Mesenchymal stem cell (in vitro differentiated cells and primary cell): ENCODE results near the gene NCS1.

ENCODE experiments used
- DNase-seq: peaks from one replicate; pipeline ENCODE4 v3.0.0-alpha.2; 2013
- H2AFZ ChIP-seq: one replicate; pipeline ENCODE4 v1.6.1; 2013; ENCODE audit warnings: low read depth, mild to moderate bottlenecking, control low read depth, inconsistent platforms, low read length, moderate library complexity
- H2AK5ac ChIP-seq: 2 replicates; pipeline ENCODE4 v1.6.1; 2013; ENCODE audit warnings: low read length, moderate library complexity, mild to moderate bottlenecking, inconsistent platforms; ENCODE audit not compliant: severe bottlenecking
- H2BK120ac ChIP-seq: one replicate; pipeline ENCODE4 v1.6.1; 2013; ENCODE audit warnings: low read depth, mild to moderate bottlenecking, inconsistent platforms, low read length, moderate library complexity
- H2BK12ac ChIP-seq, 2 experiments: one replicate each; pipeline ENCODE4 v1.6.1; 2013; ENCODE audit warnings: inconsistent platforms in 2 of 2, low read length in 2 of 2, mild to moderate bottlenecking in 2 of 2, moderate library complexity in 2 of 2, control low read depth in 1 of 2
- H2BK15ac ChIP-seq: one replicate; pipeline ENCODE4 v1.6.1; 2013; ENCODE audit warnings: mild to moderate bottlenecking, low read depth, inconsistent platforms; ENCODE audit not compliant: poor library complexity, severe bottlenecking
- H2BK5ac ChIP-seq: 2 replicates; pipeline ENCODE4 v1.6.1; 2013; ENCODE audit warnings: low read depth, mild to moderate bottlenecking, low read length, control low read depth, inconsistent platforms; ENCODE audit not compliant: poor library complexity, severe bottlenecking
- H3K14ac ChIP-seq, 2 experiments: one replicate each; pipeline ENCODE4 v1.6.1; 2013; ENCODE audit warnings: inconsistent platforms in 2 of 2, low read length in 2 of 2, control low read depth in 1 of 2, mild to moderate bottlenecking in 1 of 2, moderate library complexity in 1 of 2
- H3K18ac ChIP-seq, 2 experiments: one replicate each; pipeline ENCODE4 v1.6.1; 2013; ENCODE audit warnings: inconsistent platforms in 2 of 2, low read length in 2 of 2, control low read depth in 1 of 2, low read depth in 1 of 2, mild to moderate bottlenecking in 1 of 2
- H3K23ac ChIP-seq, 2 experiments: one replicate each; pipeline ENCODE4 v1.6.1; 2013; ENCODE audit warnings: inconsistent platforms in 2 of 2, low read length in 2 of 2, mild to moderate bottlenecking in 2 of 2, moderate library complexity in 2 of 2, control low read depth in 1 of 2
- H3K27ac ChIP-seq: 2 replicates; pipeline ENCODE4 v1.5.1; 2013; ENCODE audit warnings: mild to moderate bottlenecking, moderate library complexity, low read length, control low read depth, inconsistent platforms; ENCODE audit not compliant: poor library complexity, severe bottlenecking
- H3K27me3 ChIP-seq, 2 experiments: 2 replicates each; pipeline versions ENCODE4 v1.6.1 to v1.7.0; 2013; ENCODE audit warnings: low read length in 2 of 2, mild to moderate bottlenecking in 2 of 2, moderate library complexity in 2 of 2, control low read depth in 1 of 2, inconsistent platforms in 1 of 2; ENCODE audit not compliant: control insufficient read depth in 1 of 2, insufficient read depth in 1 of 2
- H3K36me3 ChIP-seq, 2 experiments: 2 replicates each; pipeline versions ENCODE4 v1.6.1 to v1.7.0; 2013; ENCODE audit warnings: low read length in 2 of 2, control low read depth in 1 of 2, inconsistent platforms in 1 of 2, low read depth in 1 of 2, mild to moderate bottlenecking in 1 of 2; ENCODE audit not compliant: insufficient read depth in 2 of 2, control insufficient read depth in 1 of 2
- H3K4ac ChIP-seq, 2 experiments: one replicate each; pipeline ENCODE4 v1.6.1; 2013; ENCODE audit warnings: inconsistent platforms in 2 of 2, low read length in 2 of 2, mild to moderate bottlenecking in 2 of 2, moderate library complexity in 2 of 2, control low read depth in 1 of 2, low read depth in 1 of 2
- H3K4me1 ChIP-seq: 2 replicates; pipeline ENCODE4 v1.6.1; 2013; ENCODE audit warnings: low read depth, low read length, control low read depth; ENCODE audit not compliant: control insufficient read depth, insufficient read depth
- H3K4me2 ChIP-seq: 2 replicates; pipeline ENCODE4 v1.6.1; 2013; ENCODE audit warnings: low read length, mild to moderate bottlenecking, inconsistent platforms; ENCODE audit not compliant: poor library complexity, severe bottlenecking
- H3K4me3 ChIP-seq, 2 experiments: 2 replicates each; pipeline versions ENCODE4 v1.5.1 to v1.7.0; 2013; ENCODE audit warnings: low read length in 2 of 2, mild to moderate bottlenecking in 2 of 2, control low read depth in 1 of 2, low read depth in 1 of 2; ENCODE audit not compliant: insufficient read depth in 1 of 2
- H3K79me1 ChIP-seq: replicated peaks from 2 replicates; pipeline ENCODE4 v1.6.1; 2013; ENCODE audit warnings: mild to moderate bottlenecking, control low read depth, low read length, inconsistent platforms; ENCODE audit not compliant: poor library complexity, severe bottlenecking
- H3K9ac ChIP-seq: 2 replicates; pipeline ENCODE4 v1.7.0; 2013; ENCODE audit warnings: mild to moderate bottlenecking, low read length, moderate library complexity
- H3K9me3 ChIP-seq: 2 replicates; pipeline ENCODE4 v1.7.0; 2013; ENCODE audit warnings: mild to moderate bottlenecking, low read length; ENCODE audit not compliant: control insufficient read depth
- H4K8ac ChIP-seq: one replicate; pipeline ENCODE4 v1.6.1; 2013; ENCODE audit warnings: inconsistent platforms, mild to moderate bottlenecking, low read length, moderate library complexity
- H4K91ac ChIP-seq: one replicate; pipeline ENCODE4 v1.6.1; 2013; ENCODE audit warnings: mild to moderate bottlenecking, low read length, inconsistent platforms
- WGBS: methylation state at CpG from one replicate; pipeline ENCODE4 v1.1.7; 2013; ENCODE audit warnings: mixed read lengths; 5-methylcytosine and 5-hydroxymethylcytosine counted together

Gene NCS1

DNA sequence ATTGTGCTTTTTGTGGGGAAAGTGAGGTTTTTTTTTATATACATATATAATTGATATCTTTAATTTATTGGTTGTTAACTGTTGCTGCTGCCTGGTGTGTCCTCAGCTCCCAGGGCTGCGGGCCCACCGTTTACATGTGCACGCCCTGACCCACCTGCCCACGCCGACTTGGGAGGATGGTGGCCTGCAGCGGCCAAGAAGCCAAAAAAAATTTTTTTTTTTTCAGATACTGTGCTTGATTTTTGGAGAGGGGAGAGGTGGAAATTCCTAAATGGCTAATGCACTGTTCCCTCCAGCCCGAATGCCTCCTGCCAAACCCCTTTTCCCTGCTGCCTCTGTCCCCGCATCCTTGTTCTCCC lies 61.4 kb downstream of the NCS1 start:
- no peak overlapping the region for H3K14ac ChIP-seq
- no peak overlapping the region for H3K9ac ChIP-seq
- no peak overlapping the region for H2BK15ac ChIP-seq
- WGBS = 94% methylated on average over 8 of the region's 8 CpGs
- no peaks in the 10 kb centered on the region for H3K27me3 ChIP-seq
- no peak overlapping the region for H2BK120ac ChIP-seq
- H4K8ac ChIP-seq = no peak overlapping the region
- no peak overlapping the region for H3K4ac ChIP-seq
- H3K4me1 ChIP-seq = peaks cover 33% of the 10 kb centered on the region
- H2AK5ac ChIP-seq = no peak overlapping the region
- no peak overlapping the region for H3K4me3 ChIP-seq
- no peak overlapping the region for H2BK5ac ChIP-seq
- H4K91ac ChIP-seq = no peak overlapping the region
- H2AFZ ChIP-seq = no peak overlapping the region
- H3K9me3 ChIP-seq = no peaks in the 10 kb centered on the region
- H3K18ac ChIP-seq = no peak overlapping the region
- H3K23ac ChIP-seq = no peak overlapping the region
- no peak overlapping the region for H2BK12ac ChIP-seq
- H3K4me2 ChIP-seq = no peak overlapping the region
- H3K36me3 ChIP-seq = peaks cover 38 to 56% of the 10 kb centered on the region in 2 experiments
- H3K79me1 ChIP-seq = peaks cover 15% of the 10 kb centered on the region
- DNase-seq = no peak
- no peak overlapping the region for H3K27ac ChIP-seq

DNA sequence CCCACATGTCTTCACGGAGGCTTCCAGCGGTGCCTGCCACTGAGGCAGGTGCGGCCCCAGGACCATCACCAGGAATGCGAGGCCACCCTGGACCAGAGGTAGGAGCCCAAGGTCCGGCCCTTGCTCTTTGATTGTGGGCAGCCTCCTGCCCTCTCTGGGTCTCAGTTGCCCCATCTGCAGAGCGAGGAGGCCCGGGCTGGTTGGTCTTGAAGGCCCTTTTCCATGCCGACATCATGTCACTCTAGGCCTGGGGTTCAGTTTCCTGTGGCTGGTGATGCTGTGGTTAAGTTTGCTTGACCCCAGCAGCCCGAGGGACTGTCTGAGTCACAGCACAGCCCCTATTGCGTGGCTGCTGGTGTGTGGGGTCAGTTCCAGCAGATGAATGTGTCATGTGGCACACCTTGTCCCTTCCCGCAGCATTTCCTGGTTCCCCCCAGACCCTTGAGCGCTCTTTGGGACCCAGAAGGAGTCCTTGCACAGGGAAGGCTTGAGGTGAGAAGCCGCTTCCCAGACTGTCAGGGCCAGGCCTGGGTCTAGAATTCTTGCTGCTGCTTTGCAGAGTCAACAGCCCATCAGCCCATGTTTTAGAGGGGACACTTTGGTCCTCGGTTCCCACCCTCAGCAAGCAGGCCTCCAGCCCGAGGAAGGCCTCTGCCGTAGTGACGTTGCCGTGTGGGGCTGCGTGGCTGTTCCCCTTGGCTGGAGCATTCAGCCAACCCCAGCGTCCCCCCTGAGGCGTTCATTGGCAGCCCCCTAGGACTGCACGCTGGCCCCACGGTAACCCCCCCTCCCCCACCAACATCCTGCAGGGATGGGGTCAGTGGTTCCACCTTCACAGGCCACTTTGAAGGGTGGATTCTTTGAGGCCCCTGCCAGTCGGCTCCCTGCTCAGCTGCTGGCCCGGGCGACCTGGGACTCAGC lies 62.4 kb downstream of the NCS1 start:
- no peak overlapping the region for H3K9ac ChIP-seq
- H2AK5ac ChIP-seq = no peak overlapping the region
- H4K8ac ChIP-seq = no peak overlapping the region
- no peak overlapping the region for H2BK5ac ChIP-seq
- H3K23ac ChIP-seq = no peak overlapping the region
- H3K4me1 ChIP-seq = peaks cover 33% of the 10 kb centered on the region
- peak overlapping the region in 1 of 2 experiments; percentile 57 for H3K14ac ChIP-seq
- no peak overlapping the region for H3K4me3 ChIP-seq
- no peaks in the 10 kb centered on the region for H3K27me3 ChIP-seq
- peaks cover 15% of the 10 kb centered on the region for H3K79me1 ChIP-seq
- DNase-seq = peak; percentile 74
- no peak overlapping the region for H2BK120ac ChIP-seq
- H2AFZ ChIP-seq = no peak overlapping the region
- 83% methylated on average over 26 of the region's 26 CpGs for WGBS
- peaks cover 32 to 51% of the 10 kb centered on the region in 2 experiments for H3K36me3 ChIP-seq
- H3K4me2 ChIP-seq = no peak overlapping the region
- no peaks in the 10 kb centered on the region for H3K9me3 ChIP-seq
- H3K4ac ChIP-seq = no peak overlapping the region
- H2BK15ac ChIP-seq = no peak overlapping the region
- no peak overlapping the region for H3K27ac ChIP-seq
- H4K91ac ChIP-seq = no peak overlapping the region
- no peak overlapping the region for H3K18ac ChIP-seq
- H2BK12ac ChIP-seq = no peak overlapping the region

DNA sequence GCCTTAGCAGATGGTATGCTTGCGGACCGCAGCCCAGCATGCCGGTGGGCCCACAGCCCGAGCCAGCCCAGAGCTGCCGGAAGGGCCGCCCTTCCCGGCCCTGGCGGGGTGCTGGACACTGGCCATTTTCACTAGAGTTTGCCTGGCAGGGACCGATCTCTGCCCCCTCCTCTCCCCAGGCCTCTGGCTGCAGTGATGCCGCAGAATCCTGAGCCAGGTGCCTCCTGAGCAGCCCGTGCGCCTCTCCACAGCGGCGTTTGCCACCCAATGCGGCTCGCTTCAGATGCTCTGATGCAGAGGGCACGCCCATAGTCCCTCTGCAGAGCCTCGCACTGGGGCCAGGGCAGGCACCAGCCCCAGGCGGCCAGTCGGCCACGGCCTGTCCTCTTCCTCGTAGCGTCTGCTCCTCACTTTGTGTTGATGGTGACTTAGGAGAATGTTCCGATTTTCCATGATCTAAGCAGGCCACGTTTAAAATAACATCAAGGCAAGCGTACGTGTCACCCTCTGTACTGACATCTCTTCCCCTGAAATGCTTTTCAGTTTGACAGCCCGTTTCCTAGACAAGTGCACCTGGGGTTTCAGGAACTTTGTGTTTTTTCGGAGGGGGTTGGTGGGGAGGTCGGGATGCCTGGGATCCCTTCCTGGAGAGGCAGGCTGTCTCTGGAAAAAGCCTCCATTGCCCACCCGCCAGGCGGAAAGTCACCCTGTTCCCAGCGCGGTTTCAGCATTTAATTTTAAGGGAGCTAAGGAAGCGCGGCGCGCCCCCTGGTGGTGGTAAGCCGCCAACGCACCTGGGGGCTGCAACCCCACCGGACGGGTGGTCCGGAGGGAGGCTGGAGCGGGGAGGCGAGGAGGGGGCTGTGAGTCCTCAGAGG lies 63.6 kb downstream of the NCS1 start:
- Histone ChIP-seq H3K14ac (no peak overlapping the region), H3K4ac (no peak overlapping the region), H3K9me3 (no peaks in the 10 kb centered on the region), H3K23ac (no peak overlapping the region), H3K9ac (peak overlapping the region; percentile 35), H3K27me3 (no peaks in the 10 kb centered on the region), H2AFZ (no peak overlapping the region), H2AK5ac (no peak overlapping the region), H2BK15ac (no peak overlapping the region), H2BK12ac (peak overlapping the region in 1 of 2 experiments; percentile 10), H3K4me1 (peaks cover 39% of the 10 kb centered on the region), H2BK120ac (no peak overlapping the region), H2BK5ac (no peak overlapping the region), H4K8ac (no peak overlapping the region), H3K27ac (no peak overlapping the region), H3K18ac (no peak overlapping the region), H3K4me2 (no peak overlapping the region), H3K36me3 (peaks cover 29 to 45% of the 10 kb centered on the region in 2 experiments), H3K4me3 (no peak overlapping the region), H4K91ac (no peak overlapping the region), H3K79me1 (peaks cover 15% of the 10 kb centered on the region)
- DNase-seq = peak; percentile 66
- 57% methylated on average over 45 of the region's 45 CpGs for WGBS
